AG08395 (cell line): ENCODE measurements around the gene REEP6.
"Not testable (repeated sequence)": the region's sequence is repeated elsewhere in the genome, so short reads cannot be mapped to it uniquely, and the experiment has no call there.

Source experiments
- DNase-seq: peaks from one replicate; pipeline ENCODE4 v3.0.0; 2012; ENCODE audit warnings: mixed read lengths, low spot score

Gene REEP6

DNA sequence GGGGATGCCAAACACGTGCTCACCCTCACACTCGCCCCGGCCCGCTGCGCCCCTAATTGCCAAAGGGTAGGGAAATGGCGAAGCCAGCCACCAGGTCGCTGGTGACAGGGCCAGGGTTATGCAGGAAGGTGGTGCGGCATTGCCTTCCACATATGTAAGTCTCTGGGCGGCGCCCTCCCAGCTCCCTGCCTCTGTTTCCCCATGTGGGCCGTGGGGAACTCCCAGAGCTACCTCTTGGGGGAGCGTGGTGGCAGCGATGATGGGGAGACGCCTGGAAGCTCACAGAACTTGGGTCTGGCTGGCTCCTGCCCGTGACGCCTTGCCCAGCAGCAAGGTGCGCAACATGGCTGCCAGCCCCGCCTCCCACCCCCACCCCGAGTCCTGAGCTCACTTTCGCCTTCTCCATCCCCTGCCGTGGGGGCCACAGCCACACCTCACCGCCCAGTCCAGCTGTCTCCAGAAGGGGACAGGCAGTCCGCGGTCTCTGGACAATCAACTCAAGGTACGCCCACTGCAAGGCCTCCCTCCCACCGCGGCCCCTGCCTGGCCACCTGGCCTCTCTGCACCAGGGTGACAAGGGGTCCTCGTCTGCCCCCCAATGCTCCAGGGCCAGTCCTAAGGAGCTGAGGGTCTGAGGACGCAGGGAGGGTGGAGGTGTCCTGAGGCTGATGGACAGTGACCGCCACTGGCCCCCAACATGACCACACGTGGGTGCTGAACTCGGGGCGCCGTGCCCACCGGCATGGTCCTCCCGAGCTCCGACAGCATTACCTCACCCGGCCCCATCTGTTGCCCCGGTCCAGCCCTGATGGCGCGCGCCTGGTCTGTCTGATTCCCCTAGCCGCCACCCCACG is 18.5 kb upstream of the REEP6 start:
- DNase-seq = no peak

DNA sequence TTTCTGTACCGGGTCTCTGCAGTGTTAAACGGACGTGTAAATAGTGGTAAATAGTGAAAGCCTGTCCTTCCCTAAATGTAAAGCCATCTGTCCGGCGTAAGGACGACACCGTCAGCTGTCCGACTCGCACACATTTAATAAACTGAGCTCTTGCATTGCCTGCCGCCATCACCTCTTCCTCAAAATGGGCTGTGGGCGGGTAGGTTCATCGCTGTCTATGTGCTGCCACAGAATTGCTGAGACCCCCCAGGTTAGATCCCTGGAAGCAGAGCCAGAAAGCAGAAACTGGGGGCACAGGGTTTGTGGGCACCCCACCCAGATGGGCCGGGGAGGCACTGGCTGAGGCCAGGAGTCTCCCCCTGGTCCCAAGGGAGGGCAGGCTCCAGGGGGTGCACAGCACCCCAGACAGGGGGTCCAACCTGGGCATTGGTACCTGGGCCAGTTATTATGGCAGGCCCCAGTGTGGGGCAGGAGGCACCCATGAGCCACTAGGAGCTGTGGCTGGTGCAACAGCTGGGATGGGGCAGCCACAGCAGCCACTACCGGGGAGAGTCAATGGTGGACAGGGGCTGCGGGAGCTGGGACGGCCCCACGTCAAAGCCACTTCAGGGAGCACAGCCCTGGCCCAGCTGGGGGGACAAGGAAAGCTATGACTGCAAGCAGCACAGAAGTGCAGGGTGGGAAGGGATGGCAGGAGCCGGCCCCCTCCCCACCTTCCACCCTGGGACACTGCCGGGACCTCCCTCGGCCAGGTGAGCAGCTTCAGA is 17.7 kb upstream of the REEP6 start:
- DNase-seq = no peak

DNA sequence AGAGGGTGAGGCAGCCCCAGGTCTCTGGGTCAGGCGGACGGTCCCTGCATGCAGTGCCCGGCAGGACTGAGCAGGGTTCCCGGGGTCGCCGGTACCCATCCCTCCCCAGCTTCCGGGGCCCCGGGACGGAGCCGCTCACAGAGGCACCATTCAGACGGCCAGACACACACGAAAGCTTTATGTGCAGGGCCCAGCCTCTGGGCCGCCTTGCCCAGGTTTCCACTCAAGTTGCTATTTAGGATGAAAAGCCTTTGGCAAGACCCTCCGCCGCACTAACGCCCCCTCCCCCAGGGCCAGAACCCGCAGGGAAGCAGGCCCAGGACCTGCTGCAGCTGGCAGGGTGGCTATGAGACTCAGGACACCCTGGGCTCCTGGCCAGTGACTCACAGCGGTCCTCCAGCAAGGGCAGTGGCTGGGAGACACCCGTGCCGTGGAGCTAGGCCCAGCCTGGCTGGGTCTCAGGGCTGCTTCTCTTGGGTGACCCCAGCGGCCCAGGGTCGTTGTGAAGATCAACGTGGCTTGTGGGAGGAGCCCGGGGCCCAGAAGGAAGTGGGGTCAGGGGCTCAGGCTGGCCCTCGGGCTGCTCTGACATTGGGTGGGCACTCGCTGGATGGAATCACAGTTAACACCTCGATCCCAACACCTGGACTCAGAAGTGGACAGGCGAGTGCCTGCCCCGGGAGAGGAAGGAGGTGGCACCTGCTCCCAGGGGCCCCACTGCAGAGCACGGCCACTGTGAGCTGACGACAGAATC is 16.8 kb upstream of the REEP6 start:
- no peak for DNase-seq

DNA sequence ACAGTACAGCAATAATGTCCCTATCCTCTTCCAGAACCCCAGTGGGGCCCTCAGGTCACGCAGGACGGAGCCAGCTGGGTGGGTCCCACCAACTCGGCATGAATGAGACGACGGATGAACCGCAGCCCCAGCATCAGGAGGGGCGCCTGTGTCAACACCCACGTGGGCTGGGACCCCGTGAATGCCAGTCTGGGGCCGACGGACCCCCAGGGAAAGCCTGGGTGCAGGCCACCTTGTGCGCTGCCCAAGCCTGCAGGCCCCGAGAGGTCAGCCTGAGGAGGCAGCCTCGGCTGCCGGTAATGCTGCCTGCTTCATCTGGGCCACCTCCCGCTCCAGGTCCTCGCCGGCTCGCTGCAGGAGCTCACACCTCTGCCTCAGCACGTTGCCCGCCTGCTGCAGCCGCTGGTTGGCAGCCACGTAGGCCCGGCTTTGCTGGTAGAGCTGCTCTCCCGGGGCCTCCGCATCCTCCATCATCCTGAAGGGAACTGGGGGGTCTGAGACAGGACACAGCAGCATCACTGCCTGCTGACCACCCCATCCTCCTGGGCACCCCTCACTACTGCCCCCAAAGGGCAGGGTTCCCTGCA is 16.1 kb upstream of the REEP6 start:
- DNase-seq = no peak

DNA sequence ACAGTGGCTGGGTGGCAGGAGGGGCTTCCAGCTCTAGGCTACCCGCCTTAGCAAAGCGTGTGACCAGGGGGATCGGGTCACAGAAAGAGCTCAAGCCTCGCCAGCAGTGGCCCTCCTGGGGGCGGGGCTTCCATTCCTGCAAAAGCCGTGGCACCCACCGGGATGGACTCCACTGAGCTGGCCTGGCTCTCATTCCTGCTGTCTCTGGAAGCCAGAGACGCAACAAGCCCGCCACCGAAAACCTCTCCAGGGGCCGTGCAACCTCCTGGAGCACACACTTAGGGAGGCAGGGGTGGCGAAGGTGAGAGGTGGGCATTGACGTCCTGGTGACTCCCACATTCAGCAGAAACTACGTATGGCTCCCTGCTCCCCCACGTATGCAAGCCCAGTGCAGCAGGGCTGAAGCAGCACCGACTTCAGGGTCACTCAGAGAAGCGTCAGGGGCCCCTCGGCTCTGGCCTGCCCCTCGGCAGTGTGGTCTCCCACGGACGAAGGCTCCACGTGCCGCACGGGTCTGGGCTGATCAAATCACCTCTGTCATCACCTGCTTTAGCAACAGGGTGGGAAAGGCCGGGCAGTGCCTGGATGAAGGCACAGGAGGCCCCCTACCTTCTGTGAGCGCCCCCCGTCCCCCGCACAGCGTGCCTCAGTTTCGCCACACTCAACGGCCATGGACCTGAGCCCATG is 15.1 kb upstream of the REEP6 start:
- no peak for DNase-seq

DNA sequence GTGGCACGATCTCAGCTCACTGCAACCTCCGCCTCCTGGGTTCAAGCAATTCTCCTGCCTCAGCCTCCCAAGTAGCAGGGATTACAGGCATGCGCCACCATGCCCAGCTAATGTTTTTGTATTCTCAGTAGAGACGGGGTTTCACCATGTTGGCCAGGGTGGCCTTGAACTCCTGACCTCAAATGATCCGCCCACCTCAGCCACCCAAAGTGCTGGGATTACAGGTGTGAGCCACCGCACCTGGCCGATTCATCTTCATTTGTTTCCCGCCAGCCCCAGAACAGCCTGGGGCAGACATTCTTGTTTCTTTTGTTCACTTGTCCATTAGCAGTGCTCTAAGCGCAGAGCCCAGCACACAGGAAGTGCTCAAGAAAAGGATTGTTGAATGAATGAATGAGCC is 13.9 kb upstream of the REEP6 start:
- not testable (repeated sequence) for DNase-seq

DNA sequence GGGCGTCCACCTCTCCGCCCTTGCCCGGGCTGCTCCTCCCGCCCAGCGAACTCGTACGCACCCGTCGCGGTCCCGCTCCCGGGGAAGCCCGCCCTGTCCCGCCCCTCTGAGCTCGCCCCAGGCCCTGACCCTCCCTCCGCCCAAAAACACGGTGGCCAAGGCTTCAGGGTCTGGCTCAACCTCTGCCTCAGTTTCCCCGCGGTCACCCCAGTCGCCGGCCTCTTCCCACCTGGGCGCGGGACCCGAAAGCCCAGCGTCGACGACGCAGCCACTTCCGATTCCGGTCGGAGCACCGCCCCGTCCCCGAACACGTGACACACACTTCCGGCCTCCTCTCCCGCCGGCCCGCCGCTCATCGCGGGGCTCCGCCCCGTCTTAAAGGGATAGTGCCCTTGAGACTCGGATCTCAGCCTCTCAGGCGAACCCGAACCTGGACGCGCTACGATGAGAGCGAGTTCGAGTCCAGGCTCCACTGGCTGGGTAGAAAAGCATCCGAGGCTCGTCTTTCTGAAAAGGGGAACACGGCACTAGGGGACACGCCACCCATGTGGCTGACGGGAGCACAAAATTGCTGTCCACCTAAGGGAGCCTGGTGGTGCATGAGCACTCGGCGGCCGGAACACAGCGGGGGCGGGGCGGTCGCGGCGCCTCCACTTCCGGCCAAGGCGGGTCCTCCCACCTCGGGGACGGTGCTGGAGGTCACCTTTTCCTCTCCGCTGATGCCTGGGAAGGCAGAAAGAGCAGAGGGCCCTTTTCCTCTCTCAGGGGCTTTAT is 11.9 kb upstream of the REEP6 start, which contains the start of gene C19orf25:
C19orf25 (minus strand) TSS at position 282 of the 774 bp plus-strand sequence. CDS start 312 bp downstream, outside the sequence.
- peak; percentile 97 for DNase-seq

DNA sequence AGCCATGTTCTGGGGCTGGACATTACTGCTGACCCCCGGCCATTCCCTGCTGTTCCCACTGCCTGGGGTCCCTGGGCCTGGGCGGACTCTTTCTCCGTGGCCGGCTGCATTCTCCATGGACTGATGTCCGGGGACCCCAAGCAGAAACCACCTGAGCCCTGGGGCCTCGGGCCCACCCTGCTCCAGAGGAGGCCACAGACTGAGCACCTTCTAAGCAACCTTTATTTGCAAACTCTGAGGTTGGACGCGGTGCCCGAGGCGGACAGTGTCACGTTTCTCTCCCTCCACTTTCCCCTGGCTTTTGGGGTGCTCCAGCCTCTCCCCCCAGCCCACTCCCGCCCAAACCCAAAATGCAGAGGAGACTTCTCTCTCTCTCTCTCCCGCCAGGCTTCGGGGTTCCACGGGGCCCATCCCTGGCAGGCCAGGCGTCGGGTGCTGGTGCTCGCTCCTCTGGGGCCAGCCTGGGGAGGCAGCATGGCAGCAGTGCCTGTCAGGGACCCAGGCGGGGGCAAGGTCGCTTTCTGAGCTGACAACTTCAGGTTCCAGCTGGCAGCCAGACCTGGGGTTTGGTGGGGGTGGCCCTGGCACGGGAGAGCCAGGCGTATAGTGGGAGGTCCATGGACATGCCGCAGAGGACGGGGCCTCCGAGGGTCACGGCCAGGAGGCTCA is 9.6 kb upstream of the REEP6 start:
- DNase-seq = no peak

DNA sequence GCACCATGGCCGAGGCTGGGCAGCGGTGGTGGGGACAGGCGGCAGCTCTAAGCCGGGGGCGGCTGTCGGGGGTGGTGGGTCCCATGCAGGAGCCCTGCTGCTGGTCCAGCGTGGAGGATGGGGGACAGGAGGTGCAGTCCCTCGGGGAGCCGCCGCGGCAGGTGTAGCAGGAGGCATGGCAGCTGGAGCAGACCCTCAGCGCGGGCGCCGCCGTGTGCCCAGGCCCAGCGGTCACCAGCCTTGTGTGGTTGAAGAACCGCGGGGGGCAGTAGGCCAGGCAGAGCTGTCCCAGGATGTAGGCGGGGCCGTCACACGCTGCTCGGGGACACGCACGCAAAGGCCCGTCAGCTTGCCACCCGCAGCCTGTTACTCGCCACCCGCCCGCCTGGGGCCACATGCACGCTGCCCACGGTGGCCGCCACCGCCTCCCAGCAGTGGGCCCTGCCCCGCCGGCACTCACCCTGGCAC is 9.1 kb upstream of the REEP6 start:
- no peak for DNase-seq

DNA sequence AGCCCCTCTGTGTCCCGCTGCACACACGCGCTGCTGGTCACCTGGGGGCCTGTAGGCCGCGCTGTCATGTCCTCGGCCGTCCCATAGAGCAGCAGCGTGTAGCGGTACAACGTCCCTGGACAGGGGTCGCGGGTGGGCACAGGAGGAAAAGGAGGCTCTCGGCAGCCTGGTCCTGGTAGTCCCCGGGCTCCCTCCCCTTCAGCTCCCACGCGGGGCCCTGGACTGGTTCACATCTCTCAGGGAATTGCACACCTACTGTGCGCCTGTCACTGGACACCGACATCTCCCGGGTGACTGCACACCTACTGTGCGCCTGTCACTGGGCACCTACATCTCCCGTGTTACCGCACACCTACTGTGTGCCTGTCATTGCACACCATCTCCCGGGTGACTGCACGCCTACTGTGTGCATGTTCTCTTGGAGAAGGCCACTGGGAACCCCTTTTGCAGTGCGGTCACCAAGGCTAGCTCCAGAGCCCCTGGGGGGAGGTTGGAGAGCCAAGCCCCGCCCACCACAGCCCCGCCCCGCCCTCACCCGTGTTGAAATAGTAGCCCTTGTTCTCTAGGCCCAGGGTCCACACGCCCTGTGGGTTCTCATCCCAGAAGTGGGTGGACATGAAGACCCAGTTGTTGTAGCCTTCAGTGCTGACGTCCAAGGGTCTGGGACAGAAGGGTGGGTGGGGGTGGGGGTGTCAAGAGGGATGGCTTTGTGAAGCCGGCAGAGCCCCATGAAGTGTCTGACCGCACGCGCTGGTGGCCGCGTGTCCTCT is 8.4 kb upstream of the REEP6 start:
- DNase-seq = no peak

- no peak for DNase-seq
Observed at GRCh38 chr19:1483131-1483978, 7.6 kb upstream of the REEP6 start.

DNA sequence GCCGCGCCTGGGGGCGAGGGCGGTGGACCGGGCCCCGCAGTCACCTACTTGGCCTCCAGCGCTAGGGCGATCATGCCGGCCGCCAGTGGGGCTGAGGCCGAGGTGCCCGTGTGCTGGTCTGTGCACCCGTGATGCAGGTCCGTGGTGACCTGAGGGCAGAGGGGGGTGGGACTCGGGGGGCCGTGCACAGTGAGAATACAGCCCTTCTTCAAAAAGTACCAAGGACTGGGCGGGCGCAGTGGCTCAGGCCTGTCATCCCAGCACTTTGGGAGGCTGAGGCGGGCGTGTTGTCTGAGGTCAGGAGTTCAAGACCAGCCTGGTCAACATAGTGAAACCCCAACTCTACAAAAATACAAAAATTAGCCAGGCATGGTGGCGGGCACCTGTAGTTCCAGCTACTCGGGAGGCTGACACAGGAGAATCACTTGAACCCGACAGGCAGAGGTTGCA is 7.0 kb upstream of the REEP6 start:
- DNase-seq = no peak

GRCh38 chr19:1486720-1487575 is 4.0 kb upstream of the REEP6 start:
- DNase-seq = no peak

DNA sequence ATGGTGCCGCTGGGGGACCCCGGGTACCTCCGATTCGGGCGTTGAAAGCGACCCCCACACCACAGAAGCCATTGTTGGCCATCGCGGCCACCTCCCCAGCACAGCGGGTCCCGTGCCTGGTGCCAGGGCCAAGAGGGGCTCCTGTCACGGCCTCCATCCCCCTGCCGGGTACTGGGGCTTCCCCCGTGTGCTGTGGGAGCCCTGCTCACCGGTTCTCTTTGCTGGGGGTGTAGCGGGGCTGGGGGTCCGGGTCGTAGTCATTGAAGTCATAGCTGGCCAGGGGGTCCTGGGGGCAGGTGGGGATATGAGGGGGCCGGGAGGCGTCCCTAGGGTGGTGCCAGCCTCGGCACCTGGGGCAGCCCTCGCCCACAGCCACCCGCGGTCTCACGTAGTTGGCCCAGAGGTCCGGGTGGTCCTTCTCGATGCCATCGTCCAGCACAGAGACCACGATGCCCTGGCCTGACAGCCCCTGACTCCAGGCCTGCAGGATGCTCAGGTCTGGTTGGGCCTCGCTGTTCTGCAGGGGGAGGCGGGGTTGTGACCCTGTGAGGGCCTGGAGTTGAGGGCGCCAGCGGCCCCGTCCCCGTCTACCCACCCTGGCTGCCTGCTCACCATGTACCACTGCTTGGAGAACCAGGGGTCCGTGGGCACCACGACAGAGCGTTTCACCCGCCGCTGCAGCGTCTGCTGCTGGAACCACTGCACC is 3.3 kb upstream of the REEP6 start:
- no peak for DNase-seq

DNA sequence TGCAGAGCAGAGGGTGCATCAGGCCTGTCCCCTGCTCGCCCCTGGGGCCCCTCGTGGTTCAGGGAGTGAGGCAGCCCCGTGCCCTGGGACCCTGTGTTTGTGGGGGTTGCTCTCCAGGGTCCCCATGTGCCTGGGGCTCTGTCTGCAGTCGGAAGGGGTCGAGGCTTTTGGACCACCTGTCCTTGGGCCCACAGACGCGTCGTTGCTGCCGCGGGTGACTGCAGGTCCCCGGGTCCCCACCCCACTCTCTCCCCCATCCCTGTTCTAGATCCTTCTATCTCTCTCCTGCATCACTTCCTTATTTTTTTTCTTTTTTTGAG is 2.7 kb upstream of the REEP6 start:
- DNase-seq = no peak

DNA sequence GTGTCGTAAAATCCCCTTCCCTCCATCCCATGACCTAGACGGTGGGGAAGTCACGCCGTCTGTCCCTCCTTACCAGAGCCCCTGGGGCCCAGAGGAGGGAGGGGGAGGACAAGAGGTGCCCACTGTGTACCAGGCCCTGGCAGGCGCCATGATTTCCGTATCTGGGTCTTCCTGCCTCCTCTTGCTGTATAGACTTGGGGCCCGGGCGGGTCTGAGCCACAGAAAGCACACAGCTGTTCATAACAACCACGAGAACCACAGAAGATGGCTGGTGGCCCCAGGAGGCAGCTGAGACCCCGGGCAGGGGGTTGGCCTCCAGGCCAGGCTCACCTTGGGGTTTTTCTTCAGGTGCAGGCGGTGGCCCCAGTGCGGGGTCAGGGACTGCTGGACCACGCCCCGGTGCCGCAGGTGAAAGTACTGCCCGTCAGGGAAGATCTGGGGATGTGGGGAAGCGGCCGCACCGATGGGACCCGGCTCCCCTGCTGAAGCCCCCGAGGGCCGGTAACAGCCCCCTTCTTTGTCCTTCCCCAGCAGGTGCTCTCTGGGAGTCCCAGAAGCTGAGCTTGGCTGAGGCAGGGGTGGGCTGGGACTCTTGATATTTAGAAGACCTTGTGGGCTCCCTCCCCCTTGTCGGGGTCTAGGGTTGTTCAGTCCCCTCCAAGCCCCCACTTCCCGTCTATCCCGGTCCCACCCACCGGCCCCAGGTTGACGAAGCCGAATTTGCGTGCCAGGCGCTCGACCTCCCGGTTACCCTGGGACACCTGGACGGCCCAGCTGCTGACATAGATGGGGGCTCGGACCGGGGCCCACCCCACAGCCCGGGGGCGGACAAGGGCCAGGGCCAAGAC is 1.3 kb upstream of the REEP6 start:
- DNase-seq = no peak
